Measurements from ENCODE around the gene CERS6. TPM values are rescaled to one million over a fixed set of nuclear protein-coding genes. Genes with fewer than 3 reads are reported as not detected.
A peak's percentile ranks its signal among the peaks of the same experiment; 100 is the strongest.

CERS6 gene
- total and polyA plus RNA-seq, 2 of the 8 experiments (the other 6 are each of a cell fraction or from before 2014, with no cell fraction given) = 6.8 to 28.2 TPM

DNA sequence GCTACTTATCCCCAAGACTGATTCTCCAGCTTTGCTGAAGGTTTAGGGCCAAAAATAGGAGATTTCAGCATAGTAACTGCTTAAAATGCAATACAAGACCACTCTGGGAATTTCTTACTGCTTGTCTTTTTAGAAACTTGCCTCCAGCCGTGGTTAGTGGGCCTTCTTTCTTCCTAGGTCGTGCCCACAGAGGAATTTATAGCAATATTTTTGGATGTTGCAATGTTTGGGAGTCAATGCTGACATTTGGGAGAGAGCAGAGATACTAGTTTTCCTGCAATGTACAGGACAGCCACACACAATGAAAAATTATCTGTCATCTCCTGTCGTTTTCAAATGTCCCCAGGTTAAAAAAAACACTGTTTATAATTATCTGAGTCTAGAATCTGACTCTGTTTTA, 25.6 kb upstream of the CERS6 start:
- DNase-seq (ENCODE audit: low read depth in 1 of 2, low spot score in 2 of 2) (no peak), FAIRE-seq (no peak)
- ChIA-PET CTCF (ENCODE audit: partially characterized antibody) (interaction anchor here (1.5 kb wide), 1 partner anchor 84 kb away, joined by 5 read pairs; no protein-coding TSS in a partner anchor), POLR2A (ENCODE audit: partially characterized antibody) (interaction anchor here (0.5 to 1.9 kb wide), 2 partner anchors 13 to 28 kb away, joined by 3 to 6 read pairs; no protein-coding TSS in a partner anchor)
- no peak overlapping the region for H2BK12ac ChIP-seq (ENCODE audit: low read depth, low read length)
- no peak overlapping the region for H2BK20ac ChIP-seq (ENCODE audit: low read length)
- H3K4me2 ChIP-seq (ENCODE audit: insufficient read depth in 1 of 2, low read depth in 2 of 2, low read length in 2 of 2) = no peak overlapping the region
- no peaks in the 10 kb centered on the region for H3K79me1 ChIP-seq (ENCODE audit: low read depth, low read length)
- no peak overlapping the region for H4K91ac ChIP-seq (replicated peaks; ENCODE audit: insufficient read length, low read length)
- no peaks in the 10 kb centered on the region for H3K23me2 ChIP-seq (ENCODE audit: low read depth, low read length)
- peak overlapping the region; percentile 45; the same call in 1 of the 2 replicates for H2AFZ ChIP-seq (ENCODE audit: low read length)
- no peak overlapping the region for H3K4ac ChIP-seq (replicated peaks; ENCODE audit: insufficient read length, low read depth, low read length)
- no peaks in the 10 kb centered on the region for H3K79me2 ChIP-seq (ENCODE audit: control insufficient read depth in 1 of 2, insufficient read depth in 2 of 2, low read length in 2 of 2)
- no peak overlapping the region for H3K23ac ChIP-seq (ENCODE audit: insufficient read length)
- TF ChIP-seq TCF12 (IDR thresholded peaks at IDR 0.05; ENCODE audit: low read depth, low read length) (no peak), CHD2 (IDR thresholded peaks at IDR 0.05; ENCODE audit: low read length) (no peak), BACH1 (IDR thresholded peaks at IDR 0.05; ENCODE audit: low read length) (no peak), YY1 (IDR thresholded peaks at IDR 0.05; ENCODE audit: low read depth, low read length) (no peak), TBP (IDR thresholded peaks at IDR 0.05; ENCODE audit: low read depth, low read length) (no peak), PHF8 (conservative IDR thresholded peaks at IDR 0.05; ENCODE audit: low read depth, low read length) (no peak), NRF1 (IDR thresholded peaks at IDR 0.05; ENCODE audit: low read depth, low read length) (no peak), EZH2 (IDR thresholded peaks at IDR 0.05; ENCODE audit: low read depth, low read length, severe bottlenecking) (no peak), GABPA (IDR thresholded peaks at IDR 0.05; ENCODE audit: borderline replicate concordance, insufficient read depth, low read length) (no peak), JUND (IDR thresholded peaks at IDR 0.05; ENCODE audit: low read length) (no peak)
- TF ChIP-seq, protein P1, sequence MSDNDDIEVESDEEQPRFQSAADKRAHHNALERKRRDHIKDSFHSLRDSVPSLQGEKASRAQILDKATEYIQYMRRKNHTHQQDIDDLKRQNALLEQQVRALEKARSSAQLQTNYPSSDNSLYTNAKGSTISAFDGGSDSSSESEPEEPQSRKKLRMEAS (IDR thresholded peaks at IDR 0.05) = no peak
- H2BK5ac ChIP-seq (ENCODE audit: low read depth, low read length) = no peak overlapping the region
- H2BK120ac ChIP-seq (replicated peaks; ENCODE audit: low read depth, low read length) = no peak overlapping the region
- peaks cover 0 to 5% (median 2%) of the 10 kb centered on the region in 4 experiments; a peak in 3 of 7 replicates for H3K4me1 ChIP-seq (replicated peaks in 1 of 4; ENCODE audit: control insufficient read depth in 3 of 4, insufficient read depth in 4 of 4, low read length in 3 of 4)
- H3K27me3 ChIP-seq (replicated peaks in 1 of 4; ENCODE audit: control insufficient read depth in 3 of 4, extremely low read depth in 1 of 4, insufficient read depth in 3 of 4, low read length in 3 of 4) = no peaks in the 10 kb centered on the region
- H3K4me3 ChIP-seq (ENCODE audit: extremely low read depth in 1 of 4, insufficient read depth in 2 of 4, low read depth in 3 of 4, low read length in 4 of 4) = no peak overlapping the region
- H3K36me3 ChIP-seq (ENCODE audit: control insufficient read depth in 2 of 4, insufficient read depth in 4 of 4, low read length in 3 of 4) = no peaks in the 10 kb centered on the region
- H4K20me1 ChIP-seq (replicated peaks in 1 of 2; ENCODE audit: control insufficient read depth in 1 of 2, insufficient read depth in 2 of 2, low read length in 2 of 2) = no peaks in the 10 kb centered on the region
- no peak overlapping the region for H3K14ac ChIP-seq (ENCODE audit: insufficient read length)
- H2BK15ac ChIP-seq (ENCODE audit: low read length) = no peak overlapping the region
- H2AK5ac ChIP-seq (ENCODE audit: low read depth, low read length) = no peak overlapping the region
- no peak overlapping the region for H3K18ac ChIP-seq (ENCODE audit: extremely low read depth, low read length)
- H3K56ac ChIP-seq (replicated peaks; ENCODE audit: insufficient read length, low read depth, low read length) = no peak overlapping the region
- no peak overlapping the region for H4K5ac ChIP-seq (ENCODE audit: insufficient read length, low read depth, low read length)
- no peak overlapping the region for H3K27ac ChIP-seq (ENCODE audit: low read depth, low read length)
- no peak overlapping the region for H3K9ac ChIP-seq (replicated peaks in 1 of 4; ENCODE audit: extremely low read depth in 1 of 4, low read depth in 3 of 4, low read length in 3 of 4)
- WGBS, 2 experiments (ENCODE audit: extremely low coverage in 1 of 2, insufficient coverage in 1 of 2, insufficient read length in 1 of 2, insufficient replicate concordance in 2 of 2, low coverage in 1 of 2, low lambda C conversion rate in 2 of 2, missing lambda C conversion rate in 1 of 2) = 88% methylated on average over 3 of the region's 3 CpGs; no CpG with 5 or more reads in 1 of the 2 experiments
- H3K9me3 ChIP-seq (ENCODE audit: insufficient read depth in 2 of 2, low read depth in 1 of 2, low read length in 1 of 2) = no peaks in the 10 kb centered on the region
- H4K8ac ChIP-seq (ENCODE audit: extremely low read depth, insufficient read depth, low read length) = no peak overlapping the region
